ENCODE data around the gene ACTR5.

The ACTR5 gene

DNA sequence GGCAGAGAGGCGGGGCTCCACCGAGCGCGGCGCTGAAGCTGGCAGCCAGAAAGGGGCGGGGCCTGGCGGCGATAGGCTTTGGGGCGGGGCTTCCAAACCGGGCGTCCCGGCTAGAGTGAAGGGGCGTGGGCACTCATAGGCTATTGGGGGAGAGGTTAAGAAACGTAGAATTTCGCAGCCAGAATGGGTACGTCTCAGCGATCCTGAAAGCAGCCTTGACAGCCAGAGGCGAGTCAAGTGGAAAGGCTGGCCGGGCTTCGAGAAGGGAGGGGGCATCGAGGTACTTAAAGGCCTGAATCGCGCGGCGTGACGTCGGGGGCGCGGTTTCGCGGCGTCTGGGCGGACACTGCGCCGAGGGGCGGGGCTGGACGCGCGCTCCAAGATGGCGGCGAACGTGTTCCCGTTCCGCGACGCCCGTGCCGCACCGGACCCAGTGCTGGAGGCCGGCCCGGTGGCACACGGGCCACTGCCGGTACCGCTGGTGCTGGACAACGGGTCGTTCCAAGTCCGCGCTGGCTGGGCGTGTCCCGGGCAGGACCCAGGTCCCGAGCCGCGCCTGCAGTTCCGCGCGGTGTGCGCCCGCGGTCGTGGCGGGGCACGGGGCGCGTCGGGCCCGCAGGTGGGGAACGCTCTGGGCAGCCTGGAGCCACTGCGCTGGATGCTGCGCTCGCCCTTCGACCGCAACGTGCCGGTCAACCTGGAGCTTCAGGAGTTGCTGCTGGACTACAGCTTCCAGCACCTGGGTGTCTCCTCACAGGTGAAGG lies at the start of gene ACTR5:
ACTR5 (plus strand) TSS at position 364 of the 764 bp plus-strand sequence; CDS start at position 383, 19 bp downstream.
- peak; percentile 86 for DNase-seq (ENCODE audit: low spot score)

DNA sequence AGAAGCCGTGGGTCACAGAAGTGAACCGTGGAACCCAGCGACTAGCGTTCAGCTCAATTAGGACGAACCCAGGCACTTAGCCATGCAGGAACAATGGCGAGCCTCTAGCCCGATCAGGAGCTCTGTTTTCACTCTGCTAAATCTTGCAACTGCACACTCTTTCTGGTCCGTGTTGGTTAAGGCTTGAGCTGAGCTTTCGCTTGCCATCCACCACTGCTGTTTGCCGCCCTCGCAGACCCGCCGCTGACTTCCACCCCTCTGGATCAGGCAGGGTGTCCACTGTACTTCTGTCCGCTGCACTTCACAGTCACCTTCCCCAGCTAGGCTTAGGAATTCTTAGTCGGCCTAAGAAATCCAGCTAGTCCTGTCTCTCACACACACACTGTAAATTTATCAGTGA lies 49.7 kb upstream of the ACTR5 start:
- no peak for DNase-seq (ENCODE audit: low spot score)

DNA sequence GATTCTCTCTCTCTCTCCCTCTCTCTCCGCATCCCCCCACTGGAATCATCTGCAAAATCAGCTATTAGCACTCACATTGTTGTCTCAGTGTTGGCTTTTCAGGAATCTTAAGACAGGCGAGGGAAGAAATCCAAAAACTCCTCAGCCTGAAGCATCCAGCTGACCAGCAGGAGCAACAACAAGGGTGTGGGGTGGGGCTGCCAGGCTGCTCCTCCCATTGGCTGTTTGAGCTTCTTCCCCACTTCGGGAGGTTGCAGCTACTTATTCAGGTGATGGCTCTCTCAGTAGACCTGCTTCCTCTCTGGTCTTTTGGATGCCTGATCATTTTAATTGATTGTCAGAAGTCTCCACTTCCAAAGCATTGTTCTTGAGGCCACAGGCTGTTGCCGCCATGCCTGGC lies 48.1 kb upstream of the ACTR5 start:
- DNase-seq (ENCODE audit: low spot score), result no peak

DNA sequence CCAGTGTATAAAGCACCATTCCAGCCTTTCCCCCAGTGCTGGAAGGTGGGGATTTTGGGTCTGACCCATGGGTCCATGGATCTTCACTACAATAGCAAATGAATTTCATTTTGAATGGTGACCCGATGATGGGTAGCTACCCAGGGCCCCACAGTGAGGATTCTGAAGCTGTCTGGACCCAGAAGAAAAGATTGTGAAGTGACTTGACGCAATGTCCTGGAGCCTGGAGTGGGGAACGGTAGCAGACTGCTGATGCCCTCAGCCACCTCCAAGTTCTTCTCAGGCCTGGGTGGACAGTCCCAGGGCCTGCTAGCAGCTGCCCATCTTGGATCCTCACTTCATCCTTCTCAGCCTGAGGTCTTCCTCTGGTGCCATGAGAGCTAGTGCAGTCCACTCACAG lies 47.3 kb upstream of the ACTR5 start:
- DNase-seq (ENCODE audit: low spot score), result no peak

DNA sequence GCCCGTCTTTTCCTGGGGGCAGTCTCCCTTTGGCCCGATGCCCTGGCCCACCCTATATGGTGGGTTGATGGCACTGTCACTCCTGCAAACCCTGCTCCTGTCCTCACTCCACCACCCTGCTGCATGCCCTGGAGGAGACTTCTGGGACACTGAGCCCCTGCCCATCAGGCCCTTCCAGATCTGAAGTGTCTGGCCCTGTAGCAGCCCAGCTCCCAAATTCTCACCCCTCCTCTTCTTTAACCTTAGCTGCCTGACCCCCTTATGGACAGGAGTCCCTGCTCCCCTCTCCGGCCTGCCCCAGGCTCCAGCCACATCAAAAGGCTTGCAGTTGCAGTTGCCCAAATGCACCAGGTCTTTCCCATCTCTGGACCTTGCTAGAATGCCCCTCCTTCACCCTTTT lies 44.7 kb upstream of the ACTR5 start:
- DNase-seq (ENCODE audit: low spot score), result no peak

DNA sequence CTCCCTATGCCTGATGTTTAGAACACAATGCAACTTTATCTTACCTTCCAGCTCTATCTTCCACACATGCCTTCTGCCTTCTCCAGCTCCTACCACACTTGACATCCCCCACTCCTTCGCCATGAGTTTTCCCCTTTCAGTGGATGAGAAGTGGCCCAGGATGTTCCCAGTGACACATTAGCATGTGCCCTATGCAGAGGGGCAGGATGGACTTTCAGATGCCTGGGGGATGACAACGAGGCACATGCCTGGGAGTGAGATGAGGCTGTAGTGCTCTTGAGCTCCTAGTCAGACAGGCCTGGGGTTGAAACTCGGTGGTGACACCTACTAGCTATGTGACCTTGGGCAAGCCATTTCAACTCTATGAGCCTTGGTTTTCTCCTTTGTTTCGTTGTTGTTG lies 44.1 kb upstream of the ACTR5 start:
- no peak for DNase-seq (ENCODE audit: low spot score)

DNA sequence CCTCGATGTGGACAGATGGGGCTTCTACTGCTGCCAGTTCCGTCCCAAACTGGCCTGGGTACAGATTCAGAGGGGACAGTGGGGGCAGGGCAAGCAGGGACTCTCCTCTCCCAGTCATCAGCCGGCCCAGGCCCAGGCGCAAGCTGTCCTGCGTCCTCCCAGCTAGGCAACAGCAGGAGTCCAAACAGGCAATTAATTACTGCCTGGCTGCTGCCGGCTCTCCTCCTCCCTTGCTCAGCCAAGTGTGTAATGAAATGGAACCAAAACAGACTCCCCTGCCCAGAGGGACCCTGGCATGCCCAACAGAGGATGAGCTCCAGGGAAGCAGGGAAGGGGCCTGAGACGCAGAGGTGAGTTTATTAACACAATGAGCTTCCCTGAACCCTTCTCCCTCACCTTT lies 41.8 kb upstream of the ACTR5 start:
- no peak for DNase-seq (ENCODE audit: low spot score)

DNA sequence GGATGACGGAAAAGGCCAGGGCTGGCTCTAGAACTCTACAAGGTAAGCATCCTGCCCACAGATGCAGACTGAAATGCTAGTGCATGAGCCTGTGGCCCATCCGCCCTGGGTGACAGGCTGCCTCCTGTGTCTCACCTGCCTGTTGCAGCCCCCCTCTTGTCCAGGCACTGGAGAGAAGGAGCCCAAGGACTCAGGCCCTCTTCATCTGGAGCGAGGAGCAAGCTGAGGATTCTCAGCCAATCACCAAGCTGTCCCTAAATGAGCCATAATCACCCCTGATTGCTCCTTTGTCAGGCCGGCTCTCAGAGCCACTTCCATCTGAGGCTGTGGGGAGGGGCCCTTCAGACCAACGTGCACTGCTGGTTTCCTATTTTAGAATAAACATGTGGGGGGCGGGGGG lies 34.0 kb upstream of the ACTR5 start:
- no peak for DNase-seq (ENCODE audit: low spot score)

DNA sequence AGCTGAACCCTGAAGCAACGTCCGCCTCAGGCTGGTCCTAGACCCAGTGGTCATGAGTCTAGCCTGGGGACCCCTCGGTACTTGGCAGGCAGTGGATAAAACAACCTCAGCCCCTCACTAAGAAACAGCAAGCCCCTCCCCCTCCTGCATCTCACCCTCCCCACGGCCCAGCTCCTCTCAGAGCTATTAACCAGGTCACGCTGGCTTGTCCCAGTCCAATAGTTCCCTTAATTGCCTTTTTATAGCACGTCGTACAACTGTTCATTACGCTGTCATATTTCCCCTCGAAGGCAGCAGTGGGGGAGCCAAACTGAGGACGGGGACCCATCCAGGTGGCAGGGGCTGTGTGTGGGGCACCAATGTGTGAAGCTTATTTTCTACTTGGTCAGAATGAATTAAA lies 32.6 kb upstream of the ACTR5 start:
- no peak for DNase-seq (ENCODE audit: low spot score)

DNA sequence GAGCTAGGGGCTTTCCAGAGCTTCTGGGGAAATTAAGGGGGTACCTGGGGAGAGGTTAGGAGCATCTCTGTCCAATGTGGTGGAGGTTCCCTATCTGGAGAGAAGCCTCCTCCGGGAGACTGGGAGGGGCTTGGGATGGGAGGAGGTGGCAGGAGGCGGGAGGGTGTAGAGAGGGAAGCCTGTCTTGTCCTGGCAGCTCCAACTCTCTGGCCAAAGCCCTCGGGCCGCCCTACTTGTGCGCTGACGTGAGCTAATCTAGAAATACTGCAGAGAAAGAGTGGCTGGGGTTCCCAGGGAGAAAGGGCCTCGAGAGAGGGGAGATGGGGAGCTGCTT lies 25.6 kb upstream of the ACTR5 start:
- no peak for DNase-seq (ENCODE audit: low spot score)

DNA sequence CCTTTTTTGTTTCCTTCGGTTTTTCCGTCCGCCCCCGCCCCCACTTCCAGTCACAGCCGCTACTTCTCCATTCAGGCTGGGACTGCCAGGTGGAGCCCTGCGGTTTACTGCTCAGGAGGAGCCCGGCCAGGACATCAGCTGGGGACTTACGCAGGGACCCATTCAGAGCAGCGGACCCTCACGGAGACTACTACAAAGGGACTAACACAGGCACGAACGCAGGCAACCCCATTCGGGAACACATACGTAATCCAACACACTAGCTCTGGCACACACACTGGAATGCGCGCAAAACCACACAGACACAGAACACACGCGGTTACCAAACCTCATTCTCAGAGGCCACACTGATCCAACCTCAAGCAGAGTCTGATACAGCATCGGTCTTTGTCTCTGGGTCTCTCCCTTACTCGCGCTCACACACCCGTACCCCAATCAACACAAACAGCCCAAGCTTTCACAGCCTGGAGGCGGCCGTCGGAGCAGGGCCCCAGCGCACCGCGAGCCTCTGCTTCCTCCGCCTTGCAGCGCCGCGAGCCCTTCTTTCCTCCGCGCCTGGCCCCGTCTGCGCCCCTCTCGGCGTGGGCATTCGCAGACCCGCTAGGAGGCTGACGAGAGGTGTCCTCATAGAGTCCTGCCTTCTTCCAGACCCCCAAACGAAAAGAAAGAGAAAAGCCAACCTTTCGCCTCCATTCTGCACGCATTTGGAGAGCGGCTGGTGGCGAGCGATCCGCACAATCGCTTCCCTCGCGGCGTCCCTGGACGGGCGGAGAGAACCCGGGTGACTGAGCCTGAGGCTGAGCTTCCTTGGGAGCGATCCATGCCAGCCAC lies 25.0 kb upstream of the ACTR5 start:
- DNase-seq (ENCODE audit: low spot score), result no peak

DNA sequence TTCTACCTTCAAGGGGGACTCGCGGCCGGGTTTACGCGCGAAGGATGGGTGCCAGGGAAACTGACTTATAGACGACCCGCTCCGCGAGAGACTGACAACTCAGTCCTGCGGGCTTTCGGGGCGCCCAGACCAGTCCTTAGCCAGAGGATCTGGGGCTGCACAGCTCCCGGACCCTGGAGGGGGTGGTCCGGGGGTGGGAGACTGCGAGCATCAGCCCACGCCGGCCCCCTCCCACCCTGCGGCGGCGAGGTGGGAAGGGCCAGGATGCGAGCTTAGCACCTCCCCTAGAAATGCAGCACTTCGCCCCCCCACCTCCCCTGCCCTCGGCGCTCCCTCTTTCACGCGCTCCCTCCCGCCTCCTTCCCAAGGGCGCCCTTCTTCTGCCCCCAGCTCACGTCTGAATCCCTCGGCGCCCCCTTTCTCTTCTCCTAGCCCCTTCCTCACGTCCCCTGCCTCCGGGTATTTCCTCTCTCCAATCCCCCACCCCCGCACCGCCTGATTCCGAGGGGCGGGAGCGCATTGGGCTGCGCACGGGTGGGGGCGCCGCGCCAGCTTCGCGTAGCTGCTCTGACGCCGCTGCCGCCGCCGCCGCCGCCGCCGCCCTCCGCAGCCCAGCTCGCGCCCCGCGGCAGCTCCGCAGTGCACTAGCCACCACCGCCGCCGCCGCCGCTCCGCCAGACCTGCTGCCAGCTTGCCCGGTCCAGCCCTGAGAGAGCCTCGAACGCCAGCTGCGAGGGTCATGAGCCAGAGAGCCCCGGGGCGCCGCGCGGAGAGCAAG lies 24.2 kb upstream of the ACTR5 start, which contains the start of gene SLC32A1:
SLC32A1 (plus strand) TSS at position 639 of the 778 bp plus-strand sequence. CDS start 239 bp downstream, outside the sequence.
- no peak for DNase-seq (ENCODE audit: low spot score)

DNA sequence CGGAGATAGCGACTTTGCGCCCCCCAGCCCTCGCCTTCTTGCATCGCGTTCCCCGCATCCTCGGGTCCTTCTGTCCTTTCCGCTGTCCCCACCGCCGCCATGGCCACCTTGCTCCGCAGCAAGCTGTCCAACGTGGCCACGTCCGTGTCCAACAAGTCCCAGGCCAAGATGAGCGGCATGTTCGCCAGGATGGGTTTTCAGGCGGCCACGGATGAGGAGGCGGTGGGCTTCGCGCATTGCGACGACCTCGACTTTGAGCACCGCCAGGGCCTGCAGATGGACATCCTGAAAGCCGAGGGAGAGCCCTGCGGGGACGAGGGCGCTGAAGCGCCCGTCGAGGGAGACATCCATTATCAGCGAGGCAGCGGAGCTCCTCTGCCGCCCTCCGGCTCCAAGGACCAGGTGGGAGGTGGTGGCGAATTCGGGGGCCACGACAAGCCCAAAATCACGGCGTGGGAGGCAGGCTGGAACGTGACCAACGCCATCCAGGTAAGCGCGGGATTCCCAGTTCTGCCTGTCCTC lies 23.6 kb upstream of the ACTR5 start:
- DNase-seq (ENCODE audit: low spot score), result no peak

DNA sequence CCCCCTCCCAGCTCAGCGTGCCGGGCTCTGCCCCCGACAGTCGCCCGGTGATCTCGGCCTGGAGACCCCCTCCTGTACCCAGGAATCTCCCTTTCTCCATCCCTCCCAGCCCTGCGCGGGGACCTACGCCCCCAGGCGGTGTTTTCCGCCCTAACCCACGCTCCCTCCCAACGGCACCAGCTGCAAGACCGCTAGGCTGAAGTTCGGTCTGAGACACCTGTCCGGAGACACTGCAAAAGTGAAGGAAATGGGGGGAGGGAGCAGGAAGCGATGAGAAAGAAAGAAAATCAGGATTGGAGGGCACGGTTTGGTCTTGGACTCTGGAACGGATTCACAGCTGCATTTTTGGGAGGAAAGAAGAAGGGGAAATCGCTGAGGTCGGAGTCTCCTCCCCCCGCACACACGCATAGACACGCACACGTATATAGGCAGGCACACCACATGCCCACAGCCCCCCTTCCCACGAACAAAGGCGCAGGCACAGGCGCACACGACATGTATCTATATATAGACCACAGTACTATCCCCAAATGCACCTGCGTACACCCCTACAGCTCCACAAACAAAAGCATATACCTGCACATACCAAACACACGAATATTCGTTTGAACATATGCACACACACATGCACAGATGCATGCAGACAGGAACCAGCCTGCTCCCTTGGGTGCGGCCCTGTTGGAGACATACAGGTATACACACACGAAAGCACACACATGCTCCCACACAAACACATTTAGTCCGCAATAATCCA lies 22.9 kb upstream of the ACTR5 start:
- DNase-seq (ENCODE audit: low spot score), result no peak

DNA sequence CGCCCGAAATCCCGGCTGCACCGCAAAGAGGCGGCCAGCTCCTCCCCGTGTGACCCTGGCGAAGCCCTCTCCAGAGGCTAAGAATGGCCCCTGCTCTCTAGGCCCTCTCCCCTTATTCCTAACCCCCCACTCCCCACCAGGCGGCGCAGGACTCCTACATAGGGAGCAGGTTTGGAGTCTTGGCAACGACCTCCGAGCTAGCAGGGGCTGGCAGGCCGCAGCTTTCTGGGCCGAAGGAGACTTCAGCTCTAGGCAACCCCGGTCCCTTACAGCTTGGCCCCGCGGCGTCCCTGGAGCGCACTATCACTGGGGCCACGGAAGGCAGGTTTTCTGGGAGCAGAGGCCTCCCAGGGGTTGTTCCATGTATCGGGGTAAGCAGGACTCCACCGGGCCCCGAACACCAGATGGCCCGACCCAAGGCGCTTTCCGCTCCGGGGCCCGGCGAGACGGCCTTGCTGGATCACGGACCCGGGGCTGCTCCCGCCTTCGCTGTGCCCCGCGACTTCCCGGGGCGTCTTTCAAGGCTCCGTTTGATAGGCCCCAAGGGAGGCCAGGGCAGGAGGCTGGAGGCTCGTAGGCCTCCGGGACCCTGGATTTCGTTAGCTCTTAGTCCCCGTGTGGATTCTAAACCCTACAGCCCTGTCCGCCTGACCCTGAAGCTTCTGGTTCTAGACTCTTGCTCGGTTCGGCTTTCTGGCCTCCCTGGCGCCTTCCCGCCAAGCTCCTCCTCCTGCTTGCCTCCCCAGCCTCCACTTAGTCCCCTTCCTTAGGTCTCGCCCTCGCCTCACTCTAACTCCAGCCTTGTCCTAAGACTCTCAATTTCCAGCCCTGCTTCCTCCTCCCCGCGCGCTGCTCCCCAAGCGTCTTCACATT lies 22.1 kb upstream of the ACTR5 start:
- no peak for DNase-seq (ENCODE audit: low spot score)

DNA sequence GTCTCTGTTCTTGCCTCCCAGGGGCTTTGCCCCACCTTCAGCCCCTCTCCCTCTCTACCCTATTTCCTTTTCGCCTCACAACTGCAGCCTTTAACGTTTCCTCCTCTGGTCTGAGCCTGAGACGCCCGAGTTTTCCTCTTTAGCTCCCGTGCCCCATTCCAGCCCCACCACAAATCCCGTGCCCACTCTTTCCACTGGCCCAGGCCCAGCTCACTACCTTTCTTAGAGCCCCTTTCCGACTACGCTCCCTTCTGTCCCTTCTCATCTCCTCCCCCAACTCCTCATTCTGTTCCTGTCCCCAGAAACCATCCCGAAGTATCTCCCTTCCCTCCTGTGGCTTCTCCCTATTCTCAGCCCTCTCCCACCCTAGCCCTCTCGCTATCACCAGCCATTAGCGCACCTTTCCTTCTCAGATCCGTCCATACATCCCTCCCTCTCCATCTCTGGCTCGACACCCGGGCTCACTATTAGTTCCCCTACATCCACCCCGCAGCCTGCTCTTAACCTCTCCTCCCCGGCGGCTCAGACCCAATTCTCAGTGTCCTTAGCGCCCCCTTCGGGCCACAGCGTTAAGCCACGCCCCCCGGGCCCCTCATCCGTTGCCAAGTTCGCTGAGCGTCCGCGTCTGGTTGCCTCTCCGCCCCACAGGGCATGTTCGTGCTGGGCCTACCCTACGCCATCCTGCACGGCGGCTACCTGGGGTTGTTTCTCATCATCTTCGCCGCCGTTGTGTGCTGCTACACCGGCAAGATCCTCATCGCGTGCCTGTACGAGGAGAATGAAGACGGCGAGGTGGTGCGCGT lies 21.3 kb upstream of the ACTR5 start:
- no peak for DNase-seq (ENCODE audit: low spot score)

DNA sequence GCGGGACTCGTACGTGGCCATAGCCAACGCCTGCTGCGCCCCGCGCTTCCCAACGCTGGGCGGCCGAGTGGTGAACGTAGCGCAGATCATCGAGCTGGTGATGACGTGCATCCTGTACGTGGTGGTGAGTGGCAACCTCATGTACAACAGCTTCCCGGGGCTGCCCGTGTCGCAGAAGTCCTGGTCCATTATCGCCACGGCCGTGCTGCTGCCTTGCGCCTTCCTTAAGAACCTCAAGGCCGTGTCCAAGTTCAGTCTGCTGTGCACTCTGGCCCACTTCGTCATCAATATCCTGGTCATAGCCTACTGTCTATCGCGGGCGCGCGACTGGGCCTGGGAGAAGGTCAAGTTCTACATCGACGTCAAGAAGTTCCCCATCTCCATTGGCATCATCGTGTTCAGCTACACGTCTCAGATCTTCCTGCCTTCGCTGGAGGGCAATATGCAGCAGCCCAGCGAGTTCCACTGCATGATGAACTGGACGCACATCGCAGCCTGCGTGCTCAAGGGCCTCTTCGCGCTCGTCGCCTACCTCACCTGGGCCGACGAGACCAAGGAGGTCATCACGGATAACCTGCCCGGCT lies 20.6 kb upstream of the ACTR5 start:
- no peak for DNase-seq (ENCODE audit: low spot score)

DNA sequence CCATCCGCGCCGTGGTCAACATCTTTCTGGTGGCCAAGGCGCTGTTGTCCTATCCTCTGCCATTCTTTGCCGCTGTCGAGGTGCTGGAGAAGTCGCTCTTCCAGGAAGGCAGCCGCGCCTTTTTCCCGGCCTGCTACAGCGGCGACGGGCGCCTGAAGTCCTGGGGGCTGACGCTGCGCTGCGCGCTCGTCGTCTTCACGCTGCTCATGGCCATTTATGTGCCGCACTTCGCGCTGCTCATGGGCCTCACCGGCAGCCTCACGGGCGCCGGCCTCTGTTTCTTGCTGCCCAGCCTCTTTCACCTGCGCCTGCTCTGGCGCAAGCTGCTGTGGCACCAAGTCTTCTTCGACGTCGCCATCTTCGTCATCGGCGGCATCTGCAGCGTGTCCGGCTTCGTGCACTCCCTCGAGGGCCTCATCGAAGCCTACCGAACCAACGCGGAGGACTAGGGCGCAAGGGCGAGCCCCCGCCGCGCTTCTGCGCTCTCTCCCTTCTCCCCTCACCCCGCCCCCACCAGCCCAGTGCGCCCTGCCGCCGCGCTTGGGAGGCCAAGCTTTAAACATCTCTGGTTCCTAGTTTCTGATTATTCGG lies 20.0 kb upstream of the ACTR5 start:
- DNase-seq (ENCODE audit: low spot score), result no peak

All from globus pallidus (tissue), 1 donor.